Activated CD4-positive, alpha-beta T cell treated with anti-CD3 and anti-CD28 coated beads, Interleukin-10, Interleukin-2, amounts not matched to agents 100 ng/mL and 50 ng/mL, durations not matched to agents 16 hours and 8 hours (primary cell): ENCODE measurements around the gene RNF111.
"Not testable (repeated sequence)": the region's sequence is repeated elsewhere in the genome, so short reads cannot be mapped to it uniquely, and the experiment has no call there.

ENCODE experiments used
- DNase-seq: peaks from one replicate; pipeline ENCODE4 v3.0.0-alpha.2; 2020

Gene RNF111

GRCh38 chr15:58987491-58988005 lies at the start of gene RNF111:
Gene RNF111 (plus strand): TSS chr15:58987663. CDS start chr15:59030823, 43,160 bp downstream.
- peak; percentile 95 for DNase-seq

GRCh38 chr15:58947179-58947578 lies 40.3 kb upstream of the RNF111 start:
- no peak for DNase-seq

- DNase-seq = no peak
Measured at GRCh38 chr15:58951388-58952007, 36.0 kb upstream of the RNF111 start.

- peak; percentile 24 for DNase-seq
Measured at GRCh38 chr15:58952751-58953150, 34.7 kb upstream of the RNF111 start.

- peak; percentile 85 for DNase-seq
Measured at GRCh38 chr15:58957101-58957973, 30.1 kb upstream of the RNF111 start.

GRCh38 chr15:58958811-58959210 lies 28.7 kb upstream of the RNF111 start:
- no peak for DNase-seq

- DNase-seq = no peak
Measured at GRCh38 chr15:58962136-58962535, 25.3 kb upstream of the RNF111 start.

GRCh38 chr15:58962662-58963565 lies 24.5 kb upstream of the RNF111 start:
- DNase-seq = no peak

- no peak for DNase-seq
Measured at GRCh38 chr15:58966698-58967097, 20.8 kb upstream of the RNF111 start.

- DNase-seq = no peak
Measured at GRCh38 chr15:58967479-58967878, 20.0 kb upstream of the RNF111 start.

GRCh38 chr15:58977887-58978286 lies 9.6 kb upstream of the RNF111 start:
- DNase-seq = no peak

GRCh38 chr15:58980351-58980939 lies 7.0 kb upstream of the RNF111 start:
- peak; percentile 41 for DNase-seq

GRCh38 chr15:58981808-58982475 lies 5.5 kb upstream of the RNF111 start:
- DNase-seq = peak; percentile 59

GRCh38 chr15:58983261-58983660 lies 4.2 kb upstream of the RNF111 start:
- DNase-seq = no peak

- DNase-seq = no peak
Measured at GRCh38 chr15:58985443-58985842, 2.0 kb upstream of the RNF111 start.

GRCh38 chr15:58987036-58987435 lies 427 bp upstream of the RNF111 start:
- no peak for DNase-seq

GRCh38 chr15:58988006-58988785 lies 733 bp downstream of the RNF111 start:
- DNase-seq = peak; percentile 65

- no peak for DNase-seq
Measured at GRCh38 chr15:58992181-58992580, 4.7 kb downstream of the RNF111 start.

GRCh38 chr15:58994906-58995453 lies 7.5 kb downstream of the RNF111 start:
- no peak for DNase-seq

GRCh38 chr15:58999694-59000093 lies 12.2 kb downstream of the RNF111 start:
- no peak for DNase-seq

- not testable (repeated sequence) for DNase-seq
Measured at GRCh38 chr15:59000251-59000650, 12.8 kb downstream of the RNF111 start.
